NB4 (cell line): ENCODE results near the gene PON2.

Experiments
- DNase-seq: peaks from one replicate; pipeline ENCODE4 v3.0.0; 2010; ENCODE audit warnings: low read depth
- H3K4me3 ChIP-seq: one replicate; pipeline ENCODE4 v1.5.1; 2011; ENCODE audit warnings: mild to moderate bottlenecking, low read depth, low read length, moderate library complexity
- CTCF ChIP-seq: IDR thresholded peaks from one replicate; pipeline ENCODE4 v1.5.1; 2012; ENCODE audit warnings: low read depth, low read length
- MAX ChIP-seq: IDR thresholded peaks from 2 replicates; pipeline ENCODE4 v1.6.1; 2011; ENCODE audit warnings: low read depth, low read length
- MYC ChIP-seq: IDR thresholded peaks from 2 replicates; pipeline ENCODE4 v1.6.1; 2011; ENCODE audit warnings: low read depth, low read length
- POLR2A ChIP-seq: IDR thresholded peaks from 2 replicates; pipeline ENCODE4 v1.6.1; 2011; ENCODE audit warnings: mild to moderate bottlenecking; ENCODE audit not compliant: insufficient read length; ENCODE audit errors: extremely low read depth

Gene PON2

GRCh38 chr7:95434557-95435421, at the start of gene PON2:
Gene PON2, minus strand, starts transcription at chr7:95435028. Its CDS starts 77 bp downstream, at chr7:95434951.
- TF ChIP-seq POLR2A (peak; percentile 83), MYC (peak; percentile 74), MAX (peak; percentile 53), CTCF (no peak)
- DNase-seq = peak; percentile 94
- H3K4me3 ChIP-seq = peak within 1 kb of the TSS; percentile 77

- TF ChIP-seq MAX (no peak), POLR2A (no peak), CTCF (no peak), MYC (no peak)
- DNase-seq = no peak
- H3K4me3 ChIP-seq = no peak overlapping the region
Measured at GRCh38 chr7:95482424-95482823, 47.6 kb upstream of the PON2 start.

GRCh38 chr7:95481271-95482165, 46.7 kb upstream of the PON2 start:
- TF ChIP-seq CTCF (no peak), MYC (no peak), MAX (no peak), POLR2A (no peak)
- no peak for DNase-seq
- H3K4me3 ChIP-seq = no peak overlapping the region

GRCh38 chr7:95479992-95480624, 45.3 kb upstream of the PON2 start:
- no peak for DNase-seq
- H3K4me3 ChIP-seq = no peak overlapping the region
- TF ChIP-seq MAX (no peak), CTCF (no peak), MYC (no peak), POLR2A (no peak)

- DNase-seq = peak; percentile 35
- no peak overlapping the region for H3K4me3 ChIP-seq
- no peak for TF ChIP-seq MAX
Measured at GRCh38 chr7:95478272-95479037, 43.6 kb upstream of the PON2 start.
